GM21367 (cell line): ENCODE measurements around the gene TNFRSF17.
"Not testable (repeated sequence)": the region's sequence is repeated elsewhere in the genome, so short reads cannot be mapped to it uniquely, and the experiment has no call there.

ENCODE experiments used
- ATAC-seq: cut with Tn5 transposase; IDR thresholded peaks from one replicate; pipeline ENCODE4 v1.9.1; 2021; ENCODE audit not compliant: unreplicated experiment

Gene TNFRSF17

GRCh38 chr16:11964761-11965551 lies at the start of gene TNFRSF17:
Gene TNFRSF17 (plus strand): TSS chr16:11965210. CDS start chr16:11965325, 115 bp downstream.
- ATAC-seq, result peak; percentile 61

- peak; percentile 71 for ATAC-seq
Observed at GRCh38 chr16:11915644-11916523, 49.1 kb upstream of the TNFRSF17 start, which contains the start of gene GSPT1. Gene GSPT1 (minus strand): TSS chr16:11915956. CDS start chr16:11915720, 236 bp downstream.

- no peak for ATAC-seq
Observed at GRCh38 chr16:11916524-11917285, 48.3 kb upstream of the TNFRSF17 start.

GRCh38 chr16:11924046-11924445 lies 41.0 kb upstream of the TNFRSF17 start:
- not testable (repeated sequence) for ATAC-seq

- not testable (repeated sequence) for ATAC-seq
Observed at GRCh38 chr16:11927350-11927749, 37.7 kb upstream of the TNFRSF17 start.

- not testable (repeated sequence) for ATAC-seq
Observed at GRCh38 chr16:11941945-11942344, 23.1 kb upstream of the TNFRSF17 start, which contains the start of gene NPIPB2. Gene NPIPB2 (minus strand): TSS chr16:11942045. CDS start chr16:11942045, 0 bp downstream.

- ATAC-seq, result no peak
Observed at GRCh38 chr16:11946433-11946832, 18.6 kb upstream of the TNFRSF17 start.

- no peak for ATAC-seq
Observed at GRCh38 chr16:11948819-11949218, 16.2 kb upstream of the TNFRSF17 start.

- peak; percentile 62 for ATAC-seq
Observed at GRCh38 chr16:11949527-11949926, 15.5 kb upstream of the TNFRSF17 start.

GRCh38 chr16:11950388-11950787 lies 14.6 kb upstream of the TNFRSF17 start:
- no peak for ATAC-seq

GRCh38 chr16:11953576-11953975 lies 11.4 kb upstream of the TNFRSF17 start:
- ATAC-seq, result not testable (repeated sequence)

GRCh38 chr16:11955713-11956123 lies 9.3 kb upstream of the TNFRSF17 start:
- no peak for ATAC-seq

GRCh38 chr16:11956558-11956957 lies 8.5 kb upstream of the TNFRSF17 start:
- ATAC-seq, result no peak

GRCh38 chr16:11957591-11958395 lies 7.2 kb upstream of the TNFRSF17 start:
- no peak for ATAC-seq

- not testable (repeated sequence) for ATAC-seq
Observed at GRCh38 chr16:11962457-11962856, 2.6 kb upstream of the TNFRSF17 start.

GRCh38 chr16:11962978-11963377 lies 2.0 kb upstream of the TNFRSF17 start:
- ATAC-seq, result not testable (repeated sequence)

- no peak for ATAC-seq
Observed at GRCh38 chr16:11963706-11964105, 1.3 kb upstream of the TNFRSF17 start.

GRCh38 chr16:11966173-11966572 lies 1.2 kb downstream of the TNFRSF17 start:
- ATAC-seq, result peak; percentile 29

- ATAC-seq, result no peak
Observed at GRCh38 chr16:11967195-11967911, 2.3 kb downstream of the TNFRSF17 start.
